HFF-Myc (cell line): Measurements from ENCODE around the gene MCRIP1.
"Not testable (repeated sequence)": the region's sequence is repeated elsewhere in the genome, so short reads cannot be mapped to it uniquely, and the experiment has no call there.

ENCODE experiments used
- DNase-seq: peaks from one replicate; pipeline ENCODE4 v3.0.0-alpha.2; 2011; ENCODE audit warnings: low read depth; ENCODE audit errors: extremely low read depth
- H3K4me3 ChIP-seq: replicated peaks from 2 replicates; pipeline ENCODE4 v1.5.1; 2011; ENCODE audit warnings: low read depth, mild to moderate bottlenecking, control low read depth, low read length
- CTCF ChIP-seq: IDR thresholded peaks from 2 replicates; pipeline ENCODE4 v1.5.1; 2012; ENCODE audit warnings: mild to moderate bottlenecking, low read depth, low read length, control low read depth; ENCODE audit errors: missing control alignments

Gene MCRIP1

GRCh38 chr17:81844327-81844851, 11.3 kb upstream of the MCRIP1 start:
- TF ChIP-seq CTCF, result no peak

GRCh38 chr17:81843713-81844326, 10.7 kb upstream of the MCRIP1 start:
- no peak for DNase-seq
- no peak for TF ChIP-seq CTCF
- no peak overlapping the region for H3K4me3 ChIP-seq

More at GRCh38 chr17:81844327-81844851, 11.3 kb upstream of the MCRIP1 start:
- DNase-seq, result no peak
- no peak overlapping the region for H3K4me3 ChIP-seq

GRCh38 chr17:81842725-81843504, 9.8 kb upstream of the MCRIP1 start:
- TF ChIP-seq CTCF, result no peak
- no peak overlapping the region for H3K4me3 ChIP-seq
- no peak for DNase-seq

- no peak for TF ChIP-seq CTCF
- no peak for DNase-seq
- H3K4me3 ChIP-seq, result no peak overlapping the region
Measured at GRCh38 chr17:81842378-81842724, 9.3 kb upstream of the MCRIP1 start.

- no peak for TF ChIP-seq CTCF
- H3K4me3 ChIP-seq, result no peak overlapping the region
- DNase-seq, result no peak
Measured at GRCh38 chr17:81841866-81842265, 8.8 kb upstream of the MCRIP1 start.

GRCh38 chr17:81840826-81841778, 8.0 kb upstream of the MCRIP1 start:
- no peak overlapping the region for H3K4me3 ChIP-seq
- TF ChIP-seq CTCF, result no peak
- no peak for DNase-seq

- not testable (repeated sequence) for H3K4me3 ChIP-seq, DNase-seq
Measured at GRCh38 chr17:81840059-81840458, 7.0 kb upstream of the MCRIP1 start.
